Transverse colon (tissue), 4 donors: ENCODE data around the gene CDCA3. TPM values are rescaled to one million over a fixed set of nuclear protein-coding genes. Genes with fewer than 3 reads are reported as not detected.
"Not testable (repeated sequence)": the region's sequence is repeated elsewhere in the genome, so short reads cannot be mapped to it uniquely, and the experiment has no call there.

Experiments
- DNase-seq: peaks from one replicate; pipeline ENCODE4 v3.0.0-alpha.2; 2019
- H3K27ac ChIP-seq, 4 donors: fragments of 200-600 bp; sonication (generic); 2 replicates each; pipeline ENCODE4 v1.5.1; 2016 to 2018; ENCODE audit warnings: inconsistent platforms in 4 of 4
- H3K27me3 ChIP-seq: fragments of 200-600 bp; sonication (generic); 2 replicates; pipeline ENCODE4 v1.5.1; 2017; ENCODE audit warnings: inconsistent platforms
- H3K36me3 ChIP-seq, 4 donors: fragments of 200-600 bp; sonication (generic); 2 replicates each; pipeline ENCODE4 v1.5.1; 2017 to 2019; ENCODE audit warnings: inconsistent platforms in 4 of 4
- H3K4me1 ChIP-seq, 4 donors: fragments of 200-600 bp; sonication (generic); 2 replicates each; pipeline ENCODE4 v1.5.1; 2017 to 2020; ENCODE audit warnings: inconsistent platforms in 4 of 4
- H3K4me3 ChIP-seq, 4 donors: fragments of 200-600 bp; sonication (generic); 1 replicate in 1 of 4; 2 replicates in 3 of 4; pipeline versions ENCODE4 v1.5.1 to v1.6.1; 2017 to 2019; ENCODE audit warnings: inconsistent platforms in 4 of 4
- H3K9me3 ChIP-seq, 2 donors: fragments of 200-600 bp; sonication (generic); 2 replicates each; pipeline ENCODE4 v1.5.1; 2017 to 2019; ENCODE audit warnings: inconsistent platforms in 2 of 2
- CTCF ChIP-seq, 5 experiments: fragments of 200-600 bp in 3 of 5; fragments of 450-650 bp in 2 of 5; sonication (generic) in 3 of 5; IDR thresholded peaks; 1 replicate in 2 of 5; 2 replicates in 3 of 5; pipeline ENCODE4 v1.5.1; 2016 to 2017; ENCODE audit warnings: antibody characterized with exemption in 5 of 5, inconsistent platforms in 3 of 5, mild to moderate bottlenecking in 2 of 5, moderate library complexity in 1 of 5
- EP300 ChIP-seq: sonication (generic); formaldehyde crosslinking; IDR thresholded peaks from one replicate; pipeline ENCODE4 v1.6.1; 2017; ENCODE audit warnings: antibody characterized with exemption, low read depth
- POLR2A ChIP-seq: fragments of 450-650 bp; IDR thresholded peaks from one replicate; pipeline ENCODE4 v1.6.1; 2016; ENCODE audit warnings: antibody characterized with exemption, mild to moderate bottlenecking, moderate library complexity
- POLR2AphosphoS5 ChIP-seq, 3 donors: sonication (generic); formaldehyde crosslinking; IDR thresholded peaks; one replicate each; pipeline ENCODE4 v1.6.1; 2016; ENCODE audit warnings: antibody characterized with exemption in 3 of 3
- WGBS, 2 donors: methylation state at CpG; one replicate each; pipeline ENCODE4 v1.1.5; 2018; ENCODE audit warnings: low coverage in 1 of 2; 5-methylcytosine and 5-hydroxymethylcytosine counted together
- in situ Hi-C, 4 donors: fragments of 200-750 bp; cut with MboI; loops; one replicate each; pipeline versions ENCODE4 v1.15.0 to v1.15.1; 2017; ENCODE audit warnings: low sequenced_read_pairs in 3 of 4, low pct_ligation_motif_present in 1 of 4, low pct_unique_long_range_greater_than_20kb in 1 of 4
- intact Hi-C: fragments of 100-400 bp; cut with DNase I; formaldehyde crosslinking; loops from one replicate; pipeline ENCODE4 v1.15.1; 2023; ENCODE audit warnings: low total_unique reads
- total RNA-seq, 4 donors: library from RNA; depleted of rRNA; stranded (reverse); fragments of >200 nt; gene quantifications; one replicate each; pipeline ENCODE4 v1.1.0, GENCODE V29; 2016

CDCA3 gene
- total RNA-seq, 4 donors from 2014 or later = 3.0 to 8.8 (median 3.3) TPM; not detected in 1

GRCh38 chr12:6883252-6883651 is 32.2 kb upstream of the CDCA3 start:
- TF ChIP-seq EP300 (no peak), POLR2A (no peak), CTCF (IDR thresholded peaks at IDR 0.05) (no peak), POLR2AphosphoS5 (IDR thresholded peaks at IDR 0.05) (no peak)
- 92 to 99% methylated on average over 4 to 5 of the region's 5 CpGs for WGBS, 2 donors
- Histone ChIP-seq H3K27ac (no peak overlapping the region), H3K4me1 (peaks cover 4 to 17% (median 8%) of the 10 kb centered on the region in 4 donors), H3K27me3 (no peaks in the 10 kb centered on the region), H3K4me3 (no peak overlapping the region), H3K36me3 (no peaks in the 10 kb centered on the region), H3K9me3 (no peaks in the 10 kb centered on the region)
- in situ Hi-C loops = no loop called here
- DNase-seq = no peak
- intact Hi-C loops = no loop called here

- intact Hi-C loops, H3K9me3 ChIP-seq, in situ Hi-C loops, DNase-seq, H3K27me3 ChIP-seq, H3K36me3 ChIP-seq, H3K4me1 ChIP-seq, H3K4me3 ChIP-seq: not testable (repeated sequence)
- peak overlapping the region in 3 of 4 donors; percentile 54 to 63 (median 60) for H3K27ac ChIP-seq
- WGBS, 2 donors = 73 to 90% methylated on average over 4 to 11 of the region's 11 CpGs
Measured at GRCh38 chr12:6879824-6880223, 28.7 kb upstream of the CDCA3 start.

- DNase-seq, in situ Hi-C loops, H3K27me3 ChIP-seq, H3K9me3 ChIP-seq: not testable (repeated sequence)
- peak overlapping the region; percentile 89 to 99 (median 92) for H3K27ac ChIP-seq
- H3K36me3 ChIP-seq = peaks cover 0 to 10% (median 5%) of the 10 kb centered on the region in 4 donors
- H3K4me1 ChIP-seq = peaks cover 17 to 42% (median 35%) of the 10 kb centered on the region in 4 donors
- 48 to 51% methylated on average over 8 to 9 of the region's 9 CpGs for WGBS, 2 donors
- H3K4me3 ChIP-seq = peak overlapping the region in 3 of 4 donors; percentile 58 to 81 (median 77)
- intact Hi-C loops = loop anchor here (5.0 kb wide), 1 partner anchor 63 kb away; no protein-coding TSS in a partner anchor
Measured at GRCh38 chr12:6874015-6874368, 22.9 kb upstream of the CDCA3 start.

- Histone ChIP-seq H3K9me3 (no peaks in the 10 kb centered on the region), H3K27me3 (no peaks in the 10 kb centered on the region), H3K36me3 (peaks cover 0 to 10% (median 5%) of the 10 kb centered on the region in 4 donors), H3K4me1 (peaks cover 23 to 49% (median 41%) of the 10 kb centered on the region in 4 donors), H3K4me3 (peak within 1 kb of the TSS; percentile 58 to 81 (median 69)), H3K27ac (peak within 1 kb of the TSS; percentile 89 to 99 (median 92))
- in situ Hi-C loops (no loop called here), intact Hi-C loops (loop anchor here (5.0 kb wide), 1 partner anchor 64 kb away; no protein-coding TSS in a partner anchor)
- WGBS, 2 donors = 0 to 20% methylated on average over 1 to 21 of the region's 66 CpGs
- DNase-seq = peak; percentile 99
- TF ChIP-seq EP300 (no peak), POLR2AphosphoS5 (IDR thresholded peaks at IDR 0.05) (peak; percentile 81 to 91 (median 88)), POLR2A (peak; percentile 83), CTCF (IDR thresholded peaks at IDR 0.05) (peak in 1 of 5 experiments; percentile 2)
Measured at GRCh38 chr12:6873094-6874014, 22.3 kb upstream of the CDCA3 start, which contains the start of gene SPSB2. SPSB2 (minus strand) TSS chr12:6873303; CDS start chr12:6872901, 402 bp downstream.
